ENCODE data around the gene C19orf81. TPM values are rescaled to one million over a fixed set of nuclear protein-coding genes. Genes with fewer than 3 reads are reported as not detected.

C19orf81 gene
- total RNA-seq, 1 donor from 2014 or later, result 9.6 TPM

DNA sequence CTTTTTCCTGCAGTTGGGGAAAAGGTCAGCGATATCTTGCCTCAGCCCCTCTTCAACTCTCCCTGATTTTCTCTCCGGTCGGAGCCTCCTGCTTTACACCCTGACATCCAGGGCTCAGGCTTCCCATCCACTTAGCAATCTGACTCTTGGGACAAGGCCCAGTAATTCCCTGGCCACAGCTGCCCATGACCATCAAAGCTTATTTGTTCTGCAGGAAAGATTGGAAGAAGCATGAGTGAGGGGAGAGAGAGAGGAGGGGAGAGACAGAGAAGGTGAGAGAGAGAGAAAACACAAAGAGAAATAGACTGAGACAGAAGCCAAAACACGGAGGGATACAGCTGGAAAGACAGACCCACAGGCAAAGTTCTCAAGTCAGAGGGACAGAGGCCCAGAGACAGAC is 23.2 kb upstream of the C19orf81 start:
- TF ChIP-seq, protein P1, sequence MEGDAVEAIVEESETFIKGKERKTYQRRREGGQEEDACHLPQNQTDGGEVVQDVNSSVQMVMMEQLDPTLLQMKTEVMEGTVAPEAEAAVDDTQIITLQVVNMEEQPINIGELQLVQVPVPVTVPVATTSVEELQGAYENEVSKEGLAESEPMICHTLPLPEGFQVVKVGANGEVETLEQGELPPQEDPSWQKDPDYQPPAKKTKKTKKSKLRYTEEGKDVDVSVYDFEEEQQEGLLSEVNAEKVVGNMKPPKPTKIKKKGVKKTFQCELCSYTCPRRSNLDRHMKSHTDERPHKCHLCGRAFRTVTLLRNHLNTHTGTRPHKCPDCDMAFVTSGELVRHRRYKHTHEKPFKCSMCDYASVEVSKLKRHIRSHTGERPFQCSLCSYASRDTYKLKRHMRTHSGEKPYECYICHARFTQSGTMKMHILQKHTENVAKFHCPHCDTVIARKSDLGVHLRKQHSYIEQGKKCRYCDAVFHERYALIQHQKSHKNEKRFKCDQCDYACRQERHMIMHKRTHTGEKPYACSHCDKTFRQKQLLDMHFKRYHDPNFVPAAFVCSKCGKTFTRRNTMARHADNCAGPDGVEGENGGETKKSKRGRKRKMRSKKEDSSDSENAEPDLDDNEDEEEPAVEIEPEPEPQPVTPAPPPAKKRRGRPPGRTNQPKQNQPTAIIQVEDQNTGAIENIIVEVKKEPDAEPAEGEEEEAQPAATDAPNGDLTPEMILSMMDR (conservative IDR thresholded peaks at IDR 0.05; ENCODE audit: low read depth, low read length), result no peak
- DNase-seq (ENCODE audit: low read depth), result no peak
- no peak overlapping the region for H3K4me3 ChIP-seq (ENCODE audit: low read depth, low read length)

DNA sequence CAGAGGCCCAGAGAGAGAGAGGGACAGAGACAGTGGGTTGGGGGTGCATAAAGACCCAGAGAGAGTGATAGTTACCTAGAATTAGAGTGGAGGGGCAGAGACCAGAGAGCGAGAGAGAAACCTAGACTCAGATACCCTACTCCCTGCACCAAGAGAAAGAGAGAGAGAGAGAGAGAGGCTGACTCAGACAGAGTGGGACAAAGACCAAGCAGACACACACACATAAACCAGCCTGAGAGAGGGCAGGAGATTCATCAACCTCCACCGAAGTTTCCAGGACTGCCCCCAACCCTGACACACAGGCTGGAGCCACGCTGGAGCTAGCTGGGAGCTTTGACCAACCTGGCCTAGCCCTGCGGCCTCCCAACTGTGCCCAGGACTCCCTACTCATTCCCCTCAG is 22.4 kb upstream of the C19orf81 start:
- DNase-seq (ENCODE audit: low read depth), result no peak
- TF ChIP-seq, protein P1 (conservative IDR thresholded peaks at IDR 0.05; ENCODE audit: low read depth, low read length), result no peak
- no peak overlapping the region for H3K4me3 ChIP-seq (ENCODE audit: low read depth, low read length)

DNA sequence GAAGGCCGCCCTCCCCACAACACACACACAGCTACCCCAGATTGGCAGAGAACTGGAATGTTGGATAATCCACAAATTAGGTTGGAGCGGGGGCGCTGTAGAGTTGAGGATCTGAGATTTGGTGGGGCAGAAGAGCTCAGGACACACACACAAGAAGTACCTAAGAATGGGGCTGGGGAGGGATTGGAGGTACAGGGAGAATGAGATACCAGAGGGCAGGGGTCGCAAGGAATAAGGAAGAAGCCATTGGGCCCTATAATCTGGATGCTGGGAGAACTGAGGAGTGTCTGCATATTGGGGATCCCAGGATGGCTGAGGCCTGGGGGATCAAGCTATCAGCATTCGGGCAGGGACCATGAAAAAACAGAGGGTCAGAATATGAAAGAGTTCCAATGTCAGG is 21.1 kb upstream of the C19orf81 start:
- TF ChIP-seq, protein P1 (conservative IDR thresholded peaks at IDR 0.05; ENCODE audit: low read depth, low read length), result no peak
- H3K4me3 ChIP-seq (ENCODE audit: low read depth, low read length), result no peak overlapping the region
- DNase-seq (ENCODE audit: low read depth), result no peak

DNA sequence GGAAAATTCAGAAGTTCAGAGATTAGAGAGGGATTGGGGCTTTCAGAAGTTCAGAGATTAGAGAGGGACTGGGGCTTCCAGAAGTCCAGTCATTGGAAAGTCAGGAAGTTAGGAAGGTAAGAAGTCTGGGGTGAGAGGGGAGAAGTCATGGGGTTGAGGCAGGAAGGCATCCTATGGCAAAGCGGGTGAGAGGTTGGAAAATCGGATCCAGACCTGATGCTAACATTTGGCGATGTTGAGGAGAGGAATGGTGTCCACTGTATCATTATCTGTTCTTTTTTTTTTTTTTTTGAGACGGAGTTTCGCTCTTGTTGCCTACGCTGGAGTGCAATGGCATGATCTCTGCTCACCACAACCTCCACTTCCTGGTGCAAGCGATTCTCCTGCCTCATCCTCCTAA is 20.7 kb upstream of the C19orf81 start:
- no peak overlapping the region for H3K4me3 ChIP-seq (ENCODE audit: low read depth, low read length)
- TF ChIP-seq, protein P1 (conservative IDR thresholded peaks at IDR 0.05; ENCODE audit: low read depth, low read length), result no peak
- no peak for DNase-seq (ENCODE audit: low read depth)

DNA sequence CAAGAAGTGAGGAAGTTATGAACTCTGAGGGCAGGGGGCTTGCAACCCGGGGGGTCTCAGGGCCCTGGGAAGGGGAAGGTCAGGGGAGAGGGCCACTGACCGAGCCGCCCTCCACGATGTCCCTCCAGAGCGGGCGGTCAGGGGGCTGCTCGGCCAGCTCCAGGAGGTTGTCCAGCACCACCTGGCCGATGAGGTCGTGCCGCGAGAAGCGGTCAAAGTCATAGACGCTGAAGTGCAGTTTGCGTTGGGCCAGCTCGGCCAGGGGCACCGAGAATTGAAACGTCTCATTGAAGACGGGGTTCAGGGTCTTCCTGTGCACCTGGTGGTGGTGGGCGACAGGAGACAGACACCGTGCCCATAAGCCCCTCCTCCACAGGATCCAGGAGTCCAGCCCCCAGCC is 20.1 kb upstream of the C19orf81 start:
- H3K4me3 ChIP-seq (ENCODE audit: low read depth, low read length), result no peak overlapping the region
- TF ChIP-seq, protein P1 (conservative IDR thresholded peaks at IDR 0.05; ENCODE audit: low read depth, low read length), result no peak
- DNase-seq (ENCODE audit: low read depth), result no peak

DNA sequence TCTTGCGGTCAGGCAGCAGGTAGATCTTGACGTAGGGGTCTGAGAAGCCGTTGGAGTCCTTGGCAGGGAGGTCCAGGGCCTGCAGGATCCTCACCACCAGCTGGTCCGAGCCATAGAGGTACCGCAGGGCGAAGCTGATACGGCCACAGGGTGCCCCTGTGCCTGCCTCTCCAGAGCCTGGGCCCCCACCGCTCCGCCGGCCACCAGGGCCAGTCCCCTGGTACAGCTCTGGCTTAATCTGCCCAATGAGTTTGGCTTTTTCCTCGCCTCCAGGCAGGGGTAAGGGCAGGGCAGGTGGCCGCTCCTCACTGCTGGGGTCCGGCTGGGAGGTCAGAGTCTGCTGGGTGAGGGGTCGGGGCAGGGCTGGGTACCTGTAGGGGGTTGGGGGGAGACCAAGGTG is 19.4 kb upstream of the C19orf81 start:
- no peak overlapping the region for H3K4me3 ChIP-seq (ENCODE audit: low read depth, low read length)
- TF ChIP-seq, protein P1 (conservative IDR thresholded peaks at IDR 0.05; ENCODE audit: low read depth, low read length), result no peak
- DNase-seq (ENCODE audit: low read depth), result no peak

DNA sequence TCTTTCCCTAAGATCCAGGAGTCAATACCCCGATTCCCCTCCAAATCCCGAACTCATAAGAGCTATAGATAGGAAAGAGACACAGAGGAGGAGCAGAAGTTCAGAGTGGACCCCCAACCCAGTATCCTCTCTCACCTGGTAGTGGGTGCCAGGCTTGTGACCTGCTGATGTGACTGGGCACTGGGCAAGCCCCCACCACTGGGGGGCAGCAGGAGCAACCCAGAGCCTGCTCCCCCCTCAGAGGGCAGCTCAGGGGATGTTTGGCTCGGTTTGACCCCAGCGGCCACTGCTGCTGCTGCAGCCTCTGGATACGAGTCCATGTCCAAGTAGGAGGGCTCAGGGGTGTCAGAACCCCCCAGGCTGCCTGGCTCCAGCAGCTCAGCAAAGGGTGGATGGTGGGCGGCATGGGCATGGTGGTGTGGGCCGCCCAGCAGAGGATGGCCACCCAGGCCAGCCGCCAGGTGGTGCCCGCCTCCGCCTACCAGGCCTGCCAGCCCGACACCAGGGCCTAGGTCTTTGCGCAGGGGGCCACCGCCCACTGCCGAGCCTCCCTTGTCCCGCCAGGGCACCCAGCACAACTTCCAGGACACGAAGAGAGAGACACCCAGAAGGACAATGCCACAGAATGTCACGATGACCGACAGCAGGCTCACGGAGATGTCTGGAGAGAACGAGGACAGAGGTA is 17.0 kb upstream of the C19orf81 start:
- H3K4me3 ChIP-seq (ENCODE audit: low read depth, low read length), result no peak overlapping the region
- DNase-seq (ENCODE audit: low read depth), result no peak
- TF ChIP-seq, protein P1 (conservative IDR thresholded peaks at IDR 0.05; ENCODE audit: low read depth, low read length), result no peak

Data from epithelial cell of proximal tubule (primary cell).